ENCODE measurements around the gene TSPAN2. TPM values are rescaled to one million over a fixed set of nuclear protein-coding genes. Genes with fewer than 3 reads are reported as not detected.
A peak's percentile ranks its signal among the peaks of the same experiment; 100 is the strongest.

TSPAN2 gene
- total RNA-seq: 7.7 and 7.8 TPM in 2 replicates

DNA sequence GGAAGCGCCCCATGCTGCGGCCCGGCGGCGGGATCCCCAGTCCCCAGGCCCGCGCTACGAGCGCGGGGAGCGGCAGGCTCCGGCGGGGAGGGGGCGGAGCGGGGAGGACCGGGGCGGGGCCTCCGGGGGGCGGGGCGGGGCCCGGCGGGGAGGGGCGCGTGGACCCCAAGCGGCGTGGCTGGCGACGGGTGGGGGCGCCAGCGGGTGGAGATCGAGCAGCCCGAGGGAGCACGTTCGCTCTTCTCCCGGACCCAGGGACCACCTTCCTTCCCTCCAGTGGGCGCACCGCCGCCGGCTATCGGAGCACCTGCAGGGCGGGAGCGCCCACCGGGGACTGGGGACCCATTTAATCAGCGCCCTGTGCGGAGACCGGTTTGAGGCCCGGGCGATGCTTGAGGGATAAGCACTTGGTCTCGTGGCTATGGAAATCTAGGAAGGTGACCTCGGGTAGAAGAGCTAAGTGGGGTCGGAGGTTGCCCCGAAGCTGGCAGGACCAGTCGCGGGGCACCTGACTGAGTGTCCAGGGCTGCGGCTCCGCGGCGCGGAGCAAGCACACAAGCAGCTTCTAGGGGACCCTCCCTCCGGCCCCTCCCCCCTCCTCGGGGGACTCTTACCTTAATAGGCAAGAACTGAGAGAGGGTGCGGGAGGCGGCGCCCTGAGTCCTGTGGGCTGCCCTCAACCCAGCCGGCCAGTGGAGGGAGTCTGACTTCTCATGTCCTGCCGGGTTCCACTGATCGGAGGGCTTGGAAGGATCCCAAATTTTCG, at the start of gene TSPAN2:
TSS of gene TSPAN2 (minus strand) at position 84 of the 766 bp plus-strand sequence. CDS start at position 13, 71 bp downstream.
- no peaks in the 10 kb centered on the region for H3K36me3 ChIP-seq (ENCODE audit: control insufficient read depth, insufficient read depth, low read length)
- H3K27me3 ChIP-seq (ENCODE audit: control insufficient read depth, insufficient read depth, low read length): peaks cover 4% of the 10 kb centered on the region
- TF ChIP-seq, protein P1, sequence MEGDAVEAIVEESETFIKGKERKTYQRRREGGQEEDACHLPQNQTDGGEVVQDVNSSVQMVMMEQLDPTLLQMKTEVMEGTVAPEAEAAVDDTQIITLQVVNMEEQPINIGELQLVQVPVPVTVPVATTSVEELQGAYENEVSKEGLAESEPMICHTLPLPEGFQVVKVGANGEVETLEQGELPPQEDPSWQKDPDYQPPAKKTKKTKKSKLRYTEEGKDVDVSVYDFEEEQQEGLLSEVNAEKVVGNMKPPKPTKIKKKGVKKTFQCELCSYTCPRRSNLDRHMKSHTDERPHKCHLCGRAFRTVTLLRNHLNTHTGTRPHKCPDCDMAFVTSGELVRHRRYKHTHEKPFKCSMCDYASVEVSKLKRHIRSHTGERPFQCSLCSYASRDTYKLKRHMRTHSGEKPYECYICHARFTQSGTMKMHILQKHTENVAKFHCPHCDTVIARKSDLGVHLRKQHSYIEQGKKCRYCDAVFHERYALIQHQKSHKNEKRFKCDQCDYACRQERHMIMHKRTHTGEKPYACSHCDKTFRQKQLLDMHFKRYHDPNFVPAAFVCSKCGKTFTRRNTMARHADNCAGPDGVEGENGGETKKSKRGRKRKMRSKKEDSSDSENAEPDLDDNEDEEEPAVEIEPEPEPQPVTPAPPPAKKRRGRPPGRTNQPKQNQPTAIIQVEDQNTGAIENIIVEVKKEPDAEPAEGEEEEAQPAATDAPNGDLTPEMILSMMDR (IDR thresholded peaks at IDR 0.05; ENCODE audit: insufficient read depth, low read length, poor library complexity, severe bottlenecking): peak; percentile 53
- no peak for DNase-seq (ENCODE audit: low read depth)
- peak within 1 kb of the TSS; percentile 72 for H3K4me3 ChIP-seq (ENCODE audit: low read depth, low read length)

DNA sequence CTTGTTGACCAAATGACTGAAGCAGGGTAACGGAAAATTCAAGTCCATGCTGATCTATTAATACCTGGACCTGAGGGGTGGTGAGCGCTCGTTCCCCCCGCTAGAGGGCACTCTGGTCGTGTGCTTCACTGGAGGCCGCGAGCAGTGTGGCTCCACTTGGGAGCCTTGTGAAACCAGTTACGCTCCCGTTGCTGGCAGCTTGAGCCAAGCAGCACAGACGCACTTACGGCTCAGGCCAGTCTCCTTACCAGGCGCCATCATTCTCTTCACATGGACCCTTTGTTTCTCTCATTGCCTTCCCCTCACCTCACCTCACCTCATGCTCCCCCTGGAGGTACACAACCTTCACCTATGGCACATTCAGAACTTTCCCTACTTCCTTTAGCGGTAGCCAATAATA, 49.7 kb upstream of the TSPAN2 start:
- H3K27me3 ChIP-seq (ENCODE audit: control insufficient read depth, insufficient read depth, low read length): no peaks in the 10 kb centered on the region
- DNase-seq (ENCODE audit: low read depth): no peak
- no peak overlapping the region for H3K4me3 ChIP-seq (ENCODE audit: low read depth, low read length)
- TF ChIP-seq, protein P1 (IDR thresholded peaks at IDR 0.05; ENCODE audit: insufficient read depth, low read length, poor library complexity, severe bottlenecking): peak; percentile 94
- H3K36me3 ChIP-seq (ENCODE audit: control insufficient read depth, insufficient read depth, low read length): no peaks in the 10 kb centered on the region

DNA sequence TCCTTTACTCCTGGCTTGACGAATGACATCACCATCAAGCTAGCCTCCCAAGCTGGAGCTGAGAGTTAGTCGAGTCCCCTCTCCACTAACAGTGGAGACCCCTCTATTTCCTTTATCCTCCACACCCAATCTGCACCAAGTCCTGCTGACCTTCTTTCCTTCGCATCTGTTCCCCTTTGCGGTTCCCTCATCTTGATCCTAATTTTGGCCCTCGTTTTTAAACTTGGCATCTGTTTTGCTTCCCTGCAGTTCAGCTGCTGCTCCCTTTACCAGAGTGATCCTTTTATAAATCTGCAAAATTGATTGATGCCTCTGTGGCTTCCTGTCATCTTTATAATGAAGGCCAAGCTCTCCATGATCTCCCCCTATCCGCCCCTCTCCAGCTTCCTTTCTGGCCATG, 49.0 kb upstream of the TSPAN2 start:
- DNase-seq (ENCODE audit: low read depth): no peak
- TF ChIP-seq, protein P1 (IDR thresholded peaks at IDR 0.05; ENCODE audit: insufficient read depth, low read length, poor library complexity, severe bottlenecking): no peak
- H3K27me3 ChIP-seq (ENCODE audit: control insufficient read depth, insufficient read depth, low read length): no peaks in the 10 kb centered on the region
- no peaks in the 10 kb centered on the region for H3K36me3 ChIP-seq (ENCODE audit: control insufficient read depth, insufficient read depth, low read length)
- H3K4me3 ChIP-seq (ENCODE audit: low read depth, low read length): no peak overlapping the region

DNA sequence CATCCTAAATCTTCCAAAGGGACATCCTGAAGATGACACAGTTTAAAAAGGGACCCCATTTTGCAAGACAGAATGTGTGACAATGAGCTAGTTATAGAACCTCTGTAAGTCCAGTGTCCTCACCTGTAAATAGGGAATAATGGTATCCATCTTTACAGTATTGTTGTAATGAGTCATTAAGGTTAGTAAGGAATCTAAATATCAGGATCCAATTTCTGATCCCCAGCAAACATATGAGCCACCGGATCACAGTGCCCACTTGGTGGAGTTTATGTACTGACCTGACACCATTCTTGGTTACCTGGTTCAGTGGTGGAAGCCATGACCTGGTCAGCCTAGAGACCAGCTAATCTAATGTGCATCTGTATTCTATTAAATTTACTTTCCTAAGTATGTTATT, 47.9 kb upstream of the TSPAN2 start:
- TF ChIP-seq, protein P1 (IDR thresholded peaks at IDR 0.05; ENCODE audit: insufficient read depth, low read length, poor library complexity, severe bottlenecking): no peak
- Histone ChIP-seq H3K36me3 (ENCODE audit: control insufficient read depth, insufficient read depth, low read length) (no peaks in the 10 kb centered on the region), H3K27me3 (ENCODE audit: control insufficient read depth, insufficient read depth, low read length) (no peaks in the 10 kb centered on the region), H3K4me3 (ENCODE audit: low read depth, low read length) (no peak overlapping the region)
- DNase-seq (ENCODE audit: low read depth): no peak

DNA sequence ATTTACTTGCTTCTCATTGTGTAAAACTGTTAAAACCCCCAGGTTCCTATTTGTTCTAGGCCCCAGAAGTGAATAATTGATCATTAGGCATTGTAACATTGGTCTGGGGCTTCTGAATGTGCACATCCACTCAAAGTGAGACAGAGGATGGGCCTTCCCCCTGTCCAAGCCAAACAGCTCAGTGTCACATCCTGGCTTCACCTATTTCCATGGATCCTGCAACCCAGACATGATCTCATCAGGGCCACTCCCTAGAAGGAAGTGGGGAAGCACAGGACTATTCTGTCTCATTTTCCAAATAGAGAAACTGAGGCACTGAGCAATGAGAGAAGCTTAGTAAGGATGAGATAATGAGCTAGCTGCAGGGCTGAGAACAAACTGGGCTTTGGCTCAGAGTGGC, 47.4 kb upstream of the TSPAN2 start:
- DNase-seq (ENCODE audit: low read depth): no peak
- TF ChIP-seq, protein P1 (IDR thresholded peaks at IDR 0.05; ENCODE audit: insufficient read depth, low read length, poor library complexity, severe bottlenecking): no peak
- no peaks in the 10 kb centered on the region for H3K36me3 ChIP-seq (ENCODE audit: control insufficient read depth, insufficient read depth, low read length)
- H3K4me3 ChIP-seq (ENCODE audit: low read depth, low read length): no peak overlapping the region
- no peaks in the 10 kb centered on the region for H3K27me3 ChIP-seq (ENCODE audit: control insufficient read depth, insufficient read depth, low read length)

DNA sequence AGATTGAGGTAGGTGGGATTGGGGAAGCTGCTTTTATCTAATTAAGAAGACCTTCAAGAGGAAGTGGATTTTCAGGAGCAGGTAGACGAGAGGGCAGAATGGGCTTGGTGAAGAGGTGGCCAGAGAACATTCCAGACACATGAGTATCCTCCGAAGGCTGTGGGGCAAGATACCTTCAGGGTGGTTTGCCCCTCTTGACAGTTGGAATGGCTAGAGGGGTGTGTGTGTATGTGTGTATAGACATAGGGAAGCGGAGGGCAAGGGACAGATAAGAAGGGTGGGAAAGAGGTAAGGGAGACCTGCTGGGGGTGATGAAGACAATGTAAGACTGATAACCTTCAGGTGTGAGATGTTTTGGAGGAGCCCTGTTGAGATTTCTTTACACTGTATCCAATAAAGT, 46.8 kb upstream of the TSPAN2 start:
- Histone ChIP-seq H3K36me3 (ENCODE audit: control insufficient read depth, insufficient read depth, low read length) (no peaks in the 10 kb centered on the region), H3K4me3 (ENCODE audit: low read depth, low read length) (no peak overlapping the region), H3K27me3 (ENCODE audit: control insufficient read depth, insufficient read depth, low read length) (no peaks in the 10 kb centered on the region)
- TF ChIP-seq, protein P1 (IDR thresholded peaks at IDR 0.05; ENCODE audit: insufficient read depth, low read length, poor library complexity, severe bottlenecking): no peak
- no peak for DNase-seq (ENCODE audit: low read depth)

Measured in kidney epithelial cell (primary cell).